DMS 273 (cell line): ENCODE measurements around the gene TBC1D23.
A peak's percentile ranks its signal among the peaks of the same experiment; 100 is the strongest.
"Not testable (repeated sequence)": the region's sequence is repeated elsewhere in the genome, so short reads cannot be mapped to it uniquely, and the experiment has no call there.

Experiments
- DNase-seq: peaks from one replicate; lab custom pipeline; 2025; ENCODE audit not compliant: unreplicated experiment; lab: John Stamatoyannopoulos, UW

TBC1D23 gene

GRCh38 chr3:100254168-100254777 is 6.5 kb upstream of the TBC1D23 start:
- DNase-seq = peak; percentile 92

GRCh38 chr3:100256731-100257151 is 4.1 kb upstream of the TBC1D23 start:
- DNase-seq = no peak

GRCh38 chr3:100257586-100257985 is 3.2 kb upstream of the TBC1D23 start:
- DNase-seq = no peak

DNA sequence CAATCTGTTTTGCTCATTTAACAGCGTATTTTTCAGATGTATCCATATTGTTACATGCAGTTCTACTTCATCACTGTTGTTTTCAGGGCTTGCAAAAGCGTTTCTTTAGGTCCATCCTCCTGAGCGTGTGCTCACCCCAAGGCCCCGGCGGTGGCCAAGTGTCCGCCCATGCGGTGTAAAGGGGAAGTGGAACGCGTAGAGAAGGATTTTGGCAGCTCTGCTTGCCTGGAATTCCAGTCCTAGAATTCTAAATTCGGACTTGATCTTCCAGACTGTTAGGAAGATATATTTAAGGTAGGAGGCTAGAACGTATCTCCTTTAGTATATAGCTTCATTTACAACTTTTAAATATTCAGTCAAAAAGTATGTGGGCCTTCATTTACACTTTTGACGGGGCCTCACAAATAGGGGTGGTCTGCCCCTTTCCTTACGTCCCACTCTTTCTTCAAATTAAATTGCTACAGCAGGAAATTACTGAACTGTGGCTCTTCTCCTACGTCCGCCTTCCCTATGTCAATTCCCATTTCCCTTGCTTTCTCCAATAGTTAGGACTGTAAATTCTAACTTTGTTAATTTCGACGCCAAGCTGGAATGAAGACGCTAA is 609 bp upstream of the TBC1D23 start:
- peak; percentile 68 for DNase-seq

GRCh38 chr3:100261485-100261903 is 702 bp downstream of the TBC1D23 start:
- DNase-seq = peak; percentile 46

DNA sequence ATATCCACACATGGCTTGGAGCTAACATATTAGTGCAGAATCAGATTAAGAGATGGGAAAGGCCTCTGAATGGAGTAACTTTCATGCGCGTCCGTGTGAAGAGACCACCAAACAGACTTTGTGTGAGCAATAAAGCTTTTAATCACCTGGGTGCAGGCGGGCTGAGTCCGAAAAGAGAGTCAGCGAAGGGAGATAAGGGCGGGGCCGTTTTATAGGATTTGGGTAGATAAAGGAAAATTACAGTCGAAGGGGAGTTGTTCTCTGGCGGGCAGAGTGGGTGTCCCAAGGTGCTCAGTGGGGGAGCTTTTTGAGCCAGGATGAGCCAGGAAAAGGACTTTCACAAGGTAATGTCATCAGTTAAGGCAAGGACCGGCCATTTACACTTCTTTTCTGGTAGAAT is 2.1 kb downstream of the TBC1D23 start:
- not testable (repeated sequence) for DNase-seq

GRCh38 chr3:100263583-100263982 is 2.8 kb downstream of the TBC1D23 start:
- peak; percentile 16 for DNase-seq

GRCh38 chr3:100264242-100264641 is 3.5 kb downstream of the TBC1D23 start:
- DNase-seq = no peak

DNA sequence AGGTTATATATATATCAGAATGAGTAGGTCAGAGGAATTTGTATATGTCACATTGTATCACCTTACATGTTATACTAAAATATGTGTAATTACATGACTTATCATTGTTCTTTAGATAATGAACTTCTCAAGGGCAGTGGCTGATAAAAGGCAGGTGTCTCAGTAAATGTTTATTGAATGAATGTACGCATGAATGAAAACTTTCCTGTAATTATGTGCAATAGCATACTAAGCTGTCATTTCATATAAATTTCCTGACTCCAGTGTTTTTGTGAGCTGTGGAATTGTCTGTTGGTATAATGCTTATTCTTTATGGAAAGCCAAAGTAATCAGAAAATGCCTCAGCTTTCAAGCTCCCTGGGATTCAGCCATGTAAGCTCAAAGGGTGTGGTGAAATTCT is 4.2 kb downstream of the TBC1D23 start:
- DNase-seq = no peak

GRCh38 chr3:100266531-100266930 is 5.7 kb downstream of the TBC1D23 start:
- DNase-seq = no peak

DNA sequence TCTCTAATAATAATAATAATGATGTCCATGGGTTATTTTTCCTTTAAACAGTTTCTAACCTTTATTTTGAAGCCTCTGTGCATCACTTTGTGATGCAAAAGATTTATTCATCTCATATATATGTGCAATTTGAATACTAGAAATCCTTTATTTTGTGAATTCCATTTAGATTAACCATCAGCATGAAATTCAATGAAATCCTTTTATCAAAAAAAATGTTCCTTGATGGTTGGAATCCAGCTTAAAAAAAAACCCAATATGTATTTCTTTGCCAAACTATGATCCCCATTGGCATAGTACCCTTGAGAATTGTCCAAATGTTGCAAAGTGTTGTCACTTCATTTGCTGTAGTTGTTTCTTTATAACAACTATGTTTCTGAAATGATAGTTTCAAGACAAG is 7.4 kb downstream of the TBC1D23 start:
- DNase-seq = no peak

DNA sequence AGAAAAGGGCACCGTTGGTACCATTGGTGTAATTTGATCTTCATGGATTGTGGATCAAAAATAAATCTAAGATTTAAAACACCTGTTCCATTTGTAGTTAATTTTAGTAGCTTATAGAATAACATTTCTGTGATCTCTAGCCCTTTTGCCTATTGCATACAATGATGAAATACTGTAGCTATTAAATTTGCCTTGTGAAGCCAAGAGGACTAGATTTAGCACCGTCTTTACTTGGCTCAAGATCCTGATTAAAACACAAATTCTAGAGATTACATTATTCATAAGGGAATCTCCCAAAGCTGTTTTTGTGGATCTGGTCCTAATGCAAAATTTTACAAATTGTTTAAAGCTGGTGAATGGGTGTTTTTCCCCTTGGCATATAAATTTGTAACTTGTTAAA is 8.2 kb downstream of the TBC1D23 start:
- DNase-seq = peak; percentile 21

DNA sequence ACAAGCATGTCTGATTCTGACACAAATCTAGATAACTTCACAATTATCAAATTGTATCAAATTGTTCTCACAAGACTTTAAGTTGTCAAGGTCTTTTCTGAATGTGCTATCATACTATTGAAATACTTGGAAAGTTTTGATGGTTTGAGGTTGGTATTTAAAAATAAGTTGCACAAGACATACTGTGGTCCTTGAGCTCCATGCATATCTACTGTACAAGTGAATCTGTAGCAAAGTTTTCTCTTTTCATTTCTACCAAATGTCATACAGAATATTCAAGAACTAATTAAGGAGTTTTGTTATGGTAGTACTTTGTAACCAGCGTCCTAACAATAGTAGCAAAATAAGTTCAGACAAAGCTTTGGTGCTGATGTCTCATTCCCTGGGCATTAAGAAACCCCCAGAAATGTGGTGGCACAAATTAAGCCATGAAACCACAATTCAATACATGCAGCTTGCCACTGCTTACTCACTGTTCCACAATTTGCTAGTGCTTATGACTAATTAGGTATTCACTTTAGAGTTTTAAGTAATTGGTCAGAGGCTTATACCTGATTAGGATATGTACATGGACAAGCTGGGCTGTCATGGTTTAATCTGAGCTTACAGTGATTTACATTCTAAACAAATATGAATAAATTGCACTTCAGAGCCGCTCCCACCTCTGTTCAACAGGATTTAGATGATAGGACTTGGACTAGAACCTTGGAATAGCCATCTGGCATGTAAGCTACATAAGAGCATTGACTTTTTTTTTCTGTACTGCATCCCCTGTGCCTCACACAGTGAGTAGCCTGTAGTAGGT is 8.8 kb downstream of the TBC1D23 start:
- peak; percentile 55 for DNase-seq

GRCh38 chr3:100270215-100270583 is 9.4 kb downstream of the TBC1D23 start:
- DNase-seq = no peak

- DNase-seq = no peak
Measured at GRCh38 chr3:100271522-100271921, 10.7 kb downstream of the TBC1D23 start.

DNA sequence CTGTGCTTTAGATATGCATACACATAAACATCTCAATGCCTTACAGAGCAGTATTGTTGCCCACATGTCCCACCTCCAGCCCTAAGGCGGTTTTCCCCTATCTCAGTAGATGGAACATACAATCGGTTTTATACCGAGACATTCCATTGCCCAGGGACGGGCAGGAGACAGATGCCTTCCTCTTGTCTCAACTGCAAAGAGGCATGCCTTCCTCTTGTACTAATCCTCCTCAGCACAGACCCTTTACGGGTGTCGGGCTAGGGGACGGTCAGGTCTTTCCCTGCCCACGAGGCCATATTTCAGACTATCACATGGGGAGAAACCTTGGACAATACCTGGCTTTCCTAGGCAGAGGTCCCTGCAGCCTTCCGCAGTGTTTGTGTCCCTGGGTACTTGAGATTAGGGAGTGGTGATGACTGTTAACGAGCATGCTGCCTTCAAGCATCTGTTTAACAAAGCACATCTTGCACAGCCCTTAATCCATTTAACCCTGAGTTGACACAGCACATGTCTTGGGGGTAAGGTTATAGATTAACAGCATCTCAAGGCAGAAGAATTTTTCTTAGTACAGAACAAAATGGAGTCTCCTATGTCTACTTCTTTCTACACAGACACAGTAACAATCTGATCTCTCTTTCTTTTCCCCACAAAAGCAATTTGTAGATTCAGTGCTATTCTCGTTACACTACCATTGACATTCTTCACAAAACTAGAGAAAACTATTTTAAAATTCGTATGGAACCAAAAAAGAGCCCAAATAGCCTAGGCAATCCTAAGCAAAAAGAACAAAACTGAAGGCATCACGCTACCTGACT is 12.2 kb downstream of the TBC1D23 start:
- DNase-seq = not testable (repeated sequence)

DNA sequence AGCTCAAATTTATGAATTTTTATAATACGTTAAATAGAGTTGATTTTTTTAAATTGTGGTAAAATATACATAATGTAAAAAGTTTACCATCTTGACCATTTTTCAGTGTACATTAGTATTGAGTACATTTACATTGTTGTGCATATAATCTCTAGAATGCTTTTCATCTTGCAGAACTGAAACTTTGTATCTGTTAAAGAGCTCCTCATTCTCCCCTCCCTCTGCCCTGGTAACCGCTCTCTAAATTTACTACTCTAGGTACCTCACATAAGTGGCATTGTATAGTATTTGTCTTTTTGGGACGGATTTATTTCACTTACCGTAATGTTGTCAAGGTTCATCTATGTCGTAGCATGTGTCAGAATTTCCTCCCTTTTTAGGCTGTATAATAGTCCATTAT is 13.6 kb downstream of the TBC1D23 start:
- DNase-seq = no peak

GRCh38 chr3:100277255-100277800 is 16.5 kb downstream of the TBC1D23 start:
- DNase-seq = peak; percentile 26

DNA sequence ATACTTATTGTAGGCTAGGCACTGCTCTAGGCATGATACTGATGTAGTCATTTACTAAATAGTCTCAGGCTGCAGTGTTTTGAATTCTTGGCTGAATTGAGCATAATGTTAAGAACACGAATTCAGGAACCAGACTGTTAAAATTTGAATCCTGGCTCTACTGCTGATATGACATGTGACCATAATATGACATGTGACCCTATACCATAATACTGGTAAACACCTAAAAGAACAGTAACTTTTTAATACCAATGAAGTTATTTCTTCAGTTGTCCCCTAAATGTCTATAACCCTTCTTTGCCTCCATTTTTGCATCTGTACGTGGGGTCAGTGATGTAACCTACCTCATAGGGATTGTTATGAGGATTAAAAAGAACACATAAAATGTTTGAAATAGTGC is 18.1 kb downstream of the TBC1D23 start:
- DNase-seq = no peak

DNA sequence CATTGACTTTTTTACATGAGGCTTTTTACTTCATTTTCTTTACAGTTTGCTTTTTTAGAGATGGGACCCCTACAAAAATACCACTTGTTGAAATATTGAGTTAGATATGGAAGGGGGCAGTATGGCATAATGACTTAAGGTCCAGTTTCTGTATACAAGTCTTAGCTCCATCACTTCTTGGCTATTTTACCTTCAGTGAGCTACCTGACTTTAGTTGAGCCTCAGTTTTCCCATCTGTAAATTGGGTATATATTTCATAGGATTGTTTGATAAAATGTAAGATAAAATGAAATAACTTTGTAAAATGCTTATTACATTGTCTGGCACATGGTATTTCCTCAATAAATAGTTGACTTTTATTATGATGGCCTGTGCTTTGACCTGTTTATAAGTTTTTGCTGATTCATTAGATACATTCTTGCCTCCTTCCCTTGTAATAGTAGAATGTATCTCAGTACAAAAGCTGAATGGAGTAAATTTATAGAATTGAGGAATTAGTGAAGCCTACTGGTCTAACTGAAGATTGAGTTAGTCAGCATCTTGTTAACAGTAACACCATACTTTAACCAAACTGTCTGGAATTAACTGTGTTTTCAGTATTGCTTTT is 27.6 kb downstream of the TBC1D23 start:
- no peak for DNase-seq

GRCh38 chr3:100289339-100289738 is 28.5 kb downstream of the TBC1D23 start:
- peak; percentile 14 for DNase-seq
